Stromal cell of bone marrow (primary cell): ENCODE measurements around the gene COPE.
"Not testable (repeated sequence)": the region's sequence is repeated elsewhere in the genome, so short reads cannot be mapped to it uniquely, and the experiment has no call there.

Experiments
- DNase-seq: peaks from one replicate; pipeline ENCODE4 v3.0.0-alpha.2; 2012; ENCODE audit warnings: low read depth

COPE gene

DNA sequence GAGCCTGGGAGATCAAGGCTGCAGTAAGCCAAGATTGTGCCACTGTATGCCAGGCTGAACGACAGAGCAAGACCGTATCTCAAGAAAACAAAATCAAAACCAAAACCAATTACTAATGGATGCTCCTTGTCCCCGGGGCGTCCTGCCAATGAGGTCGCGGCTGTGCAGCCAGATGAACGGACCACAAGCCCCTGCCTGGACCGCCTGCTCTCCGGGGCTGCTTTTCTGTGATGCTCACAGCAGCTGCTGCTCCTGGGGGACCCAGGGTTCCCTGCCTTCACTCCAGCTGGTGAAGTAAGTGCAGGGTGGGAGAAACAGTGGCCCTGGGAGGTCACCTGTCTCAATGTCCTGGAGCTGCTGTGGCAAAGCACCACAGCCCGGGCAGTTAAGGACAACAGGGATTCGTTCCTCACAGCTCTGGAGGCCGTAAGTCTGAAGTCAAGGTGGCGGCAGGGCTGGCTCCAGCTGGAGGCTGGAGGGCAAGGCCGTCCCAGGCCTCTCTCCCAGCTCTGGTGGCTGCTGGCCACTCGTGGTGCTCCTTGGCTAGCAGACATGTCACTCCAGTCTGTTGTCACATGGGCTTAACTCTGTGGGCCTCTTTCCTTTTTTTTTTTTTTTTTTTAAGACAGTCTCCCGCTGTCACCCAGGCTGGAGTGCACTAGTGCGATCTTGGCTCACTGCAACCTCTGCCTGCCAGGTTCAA is 10.1 kb downstream of the COPE start:
- DNase-seq: no peak

DNA sequence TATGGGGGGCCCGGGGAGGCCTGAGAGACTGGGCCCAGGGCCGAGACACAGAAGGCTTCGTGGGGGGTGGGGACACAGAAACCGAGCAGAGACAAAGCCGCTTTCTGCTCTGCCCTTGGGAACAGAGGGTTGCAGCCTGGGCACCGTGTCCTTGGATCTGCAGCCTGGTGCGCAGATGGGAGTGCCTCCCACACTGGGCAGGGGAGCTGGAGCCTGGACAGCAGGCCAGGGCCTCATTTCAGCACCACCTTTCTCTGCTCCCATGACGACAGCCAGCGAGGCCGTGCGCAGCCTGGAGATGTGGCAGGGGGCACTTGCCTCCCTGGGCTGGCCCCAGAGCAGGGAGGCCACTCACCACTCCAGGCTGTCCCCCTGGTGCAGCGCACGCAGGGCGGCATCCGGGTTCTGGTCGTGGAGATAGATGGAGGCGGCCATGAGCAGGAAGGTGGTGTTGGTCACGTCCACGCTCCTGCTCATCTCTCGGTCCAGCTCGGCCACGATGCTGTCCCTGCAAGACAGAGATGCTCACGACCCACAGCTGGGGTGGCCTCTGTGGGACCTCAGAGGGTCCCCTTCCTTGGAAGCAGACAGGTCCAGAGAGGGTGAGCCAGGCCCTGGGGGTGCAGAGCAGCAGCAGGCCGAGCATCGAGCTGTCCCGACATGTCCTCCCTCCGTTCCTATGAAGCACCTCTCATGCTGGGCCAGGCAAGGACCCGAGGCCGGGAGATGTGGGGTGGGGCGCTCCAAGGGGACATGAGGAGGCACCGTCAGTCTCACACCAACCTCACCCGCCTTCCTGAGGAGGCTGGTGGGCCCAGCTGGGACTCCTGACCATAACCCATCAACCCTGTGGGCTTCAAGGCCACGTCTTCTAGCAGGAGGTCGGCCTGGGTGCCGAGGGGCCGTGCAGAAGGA is 12.3 kb downstream of the COPE start:
- DNase-seq: no peak

DNA sequence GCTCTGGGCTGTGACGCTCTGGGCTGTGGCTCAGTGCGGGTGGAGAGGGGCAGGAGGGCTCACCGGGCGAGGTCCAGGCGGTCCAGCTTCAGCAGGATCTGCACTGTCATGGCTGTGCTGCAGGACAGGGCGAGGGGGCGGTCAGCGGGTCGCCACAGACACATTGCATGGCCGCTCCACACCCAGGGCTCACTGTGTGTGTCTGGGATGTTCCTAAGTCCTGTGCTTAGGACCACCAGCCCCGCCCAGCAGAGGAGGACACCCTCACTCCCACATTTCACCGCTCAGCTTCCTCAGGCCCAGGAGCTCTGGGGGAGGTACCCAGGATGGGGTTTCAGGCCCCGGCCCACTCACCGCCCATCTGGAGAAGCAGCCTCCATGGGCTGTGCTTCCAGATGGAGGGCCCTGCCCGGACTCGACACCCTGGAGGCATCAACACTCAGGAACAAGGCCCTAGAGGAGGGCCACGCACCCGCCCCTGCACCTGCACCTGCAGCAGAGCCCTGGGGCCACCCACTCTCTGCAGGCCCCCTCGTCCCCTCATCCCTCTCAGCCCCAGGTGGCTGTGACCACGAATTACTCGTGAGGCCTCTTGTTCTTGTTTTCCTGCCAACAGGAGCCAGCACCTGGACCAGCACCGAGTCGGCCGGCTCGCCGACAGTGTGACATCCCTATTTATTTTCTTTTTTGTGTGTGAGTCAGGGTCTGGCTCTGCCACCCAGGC is 13.5 kb downstream of the COPE start:
- no peak for DNase-seq

DNA sequence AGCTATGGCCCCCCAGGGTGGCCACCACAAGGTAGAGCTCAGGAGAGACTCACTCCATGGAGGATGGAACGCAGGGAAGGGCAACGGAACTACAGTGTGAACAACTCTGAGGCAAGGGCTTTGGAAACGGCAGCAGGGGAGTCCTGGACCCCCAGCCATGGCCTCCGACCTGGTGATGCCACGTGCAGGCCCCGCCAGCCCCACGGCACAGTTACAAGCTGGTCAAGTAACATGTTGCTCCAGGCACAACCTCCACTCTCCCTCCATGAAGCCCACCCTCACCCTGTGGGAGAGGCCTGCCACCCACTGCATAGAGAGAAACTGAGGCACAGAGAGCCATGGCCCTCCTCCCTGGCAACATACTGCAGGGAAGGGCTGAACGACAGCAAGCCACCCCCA is 14.1 kb downstream of the COPE start:
- no peak for DNase-seq

DNA sequence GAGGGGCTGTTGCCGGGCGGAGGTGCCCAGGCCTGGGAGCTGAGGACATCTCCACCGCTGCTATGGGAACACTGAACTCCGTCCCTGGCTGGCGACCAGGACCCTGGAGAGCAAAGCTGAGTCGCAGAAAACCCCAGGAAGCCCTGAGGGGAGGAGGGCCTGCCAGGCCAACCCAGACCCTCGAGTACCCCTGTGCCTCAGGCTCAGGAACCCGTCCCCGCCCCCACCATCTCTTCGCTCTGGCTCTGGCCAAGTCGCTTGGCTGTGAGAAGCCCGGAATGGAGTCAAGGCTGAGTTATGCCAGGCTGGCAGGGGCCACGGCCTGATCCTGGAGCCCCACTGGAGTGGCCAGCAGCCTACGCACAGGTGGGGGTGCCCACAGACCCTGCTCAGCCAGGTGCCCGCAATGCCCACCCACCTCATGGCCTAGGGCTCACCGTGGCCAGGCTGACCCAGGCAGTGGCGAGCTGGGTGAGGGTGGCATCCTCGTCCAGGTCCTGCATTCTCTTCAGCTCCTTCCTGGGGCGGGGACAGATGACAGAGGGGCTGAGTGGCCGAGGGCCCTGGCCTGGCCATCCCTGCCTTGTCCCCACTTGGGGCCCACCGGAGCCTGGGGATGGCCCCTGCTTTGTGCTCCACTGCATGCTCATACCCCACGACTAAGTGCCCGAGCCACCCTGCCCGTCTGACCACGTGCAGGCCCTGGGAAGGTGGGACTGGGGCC is 14.7 kb downstream of the COPE start:
- DNase-seq: no peak

DNA sequence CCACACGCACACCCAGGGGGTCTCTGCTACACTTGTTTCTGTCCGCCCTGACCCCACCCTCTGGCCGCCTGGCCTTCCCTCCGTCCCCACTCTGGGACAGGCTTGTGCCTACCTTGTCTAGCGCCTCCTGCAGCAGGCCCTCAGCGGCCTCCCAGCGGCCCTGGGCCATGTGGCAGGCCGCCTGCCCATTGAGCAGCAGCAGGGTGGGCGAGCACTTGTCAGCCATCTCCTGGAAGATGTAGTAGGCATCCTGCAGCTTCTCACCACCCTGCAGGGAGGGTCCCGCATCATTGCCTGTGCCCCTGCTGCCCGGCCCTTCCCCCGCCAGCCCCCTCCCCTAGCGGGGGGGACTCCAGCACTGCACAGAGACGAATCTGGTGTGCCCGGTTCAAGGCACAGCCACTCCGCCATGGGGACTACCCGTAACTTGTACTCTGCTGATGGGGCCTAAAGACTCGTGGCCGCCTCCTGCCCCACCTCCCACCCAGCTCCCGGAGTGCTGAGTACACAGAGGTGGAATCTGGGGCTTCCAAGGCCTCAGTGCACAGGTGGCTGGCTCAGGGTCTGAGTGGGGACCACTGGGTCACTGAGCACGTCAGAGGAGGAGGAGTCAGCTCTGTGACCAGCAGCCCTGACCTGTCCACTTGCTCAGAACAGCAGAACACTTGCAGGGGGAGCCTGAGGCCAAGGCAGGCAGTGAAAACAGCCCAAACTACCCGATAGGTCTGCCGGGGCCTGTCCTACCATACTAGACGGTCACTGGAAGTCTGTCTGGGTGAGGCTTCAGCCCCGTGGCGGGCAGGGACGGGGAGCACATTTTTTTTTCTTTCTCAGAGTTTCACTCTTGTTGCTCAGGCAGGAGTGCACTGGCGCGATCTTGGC is 15.8 kb downstream of the COPE start:
- DNase-seq: no peak

DNA sequence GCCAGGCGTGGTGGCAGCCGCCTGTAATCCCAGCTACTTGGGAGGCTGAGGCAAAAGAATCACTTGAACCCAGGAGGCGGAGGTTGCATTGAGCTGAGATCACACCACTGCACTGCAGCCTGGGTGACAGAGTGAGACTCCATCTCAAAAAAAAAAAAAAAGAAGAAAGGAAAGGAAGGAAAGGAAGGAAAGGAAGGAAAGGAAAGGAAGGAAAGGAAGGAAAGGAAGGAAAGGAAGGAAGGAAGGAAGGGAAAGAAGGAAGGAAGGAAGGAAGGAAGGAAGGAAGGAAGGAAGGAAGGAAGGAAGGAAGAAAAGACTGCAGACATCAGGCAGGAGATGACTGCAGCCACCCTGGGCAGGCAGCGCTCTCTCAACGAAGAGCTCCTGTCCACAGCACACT is 16.7 kb downstream of the COPE start:
- not testable (repeated sequence) for DNase-seq

DNA sequence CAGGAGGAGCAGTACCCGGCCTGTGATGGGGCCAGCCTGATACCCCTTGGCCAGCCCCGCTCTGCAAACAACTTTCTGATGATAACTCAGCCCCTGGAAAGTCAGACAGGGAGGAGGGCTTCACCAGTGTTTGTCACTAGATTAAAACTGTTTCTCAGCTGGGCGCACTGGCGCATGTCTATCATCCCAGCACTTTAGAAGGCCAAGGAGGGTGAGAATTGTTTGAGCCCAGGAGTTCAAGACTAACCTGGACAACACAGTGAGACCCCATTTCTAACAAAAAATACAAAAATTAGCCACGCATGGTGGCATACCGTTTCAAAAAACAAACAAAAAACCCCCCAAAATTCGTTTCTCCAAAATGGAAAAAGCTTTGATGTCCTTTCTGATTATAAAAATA is 17.7 kb downstream of the COPE start:
- no peak for DNase-seq

DNA sequence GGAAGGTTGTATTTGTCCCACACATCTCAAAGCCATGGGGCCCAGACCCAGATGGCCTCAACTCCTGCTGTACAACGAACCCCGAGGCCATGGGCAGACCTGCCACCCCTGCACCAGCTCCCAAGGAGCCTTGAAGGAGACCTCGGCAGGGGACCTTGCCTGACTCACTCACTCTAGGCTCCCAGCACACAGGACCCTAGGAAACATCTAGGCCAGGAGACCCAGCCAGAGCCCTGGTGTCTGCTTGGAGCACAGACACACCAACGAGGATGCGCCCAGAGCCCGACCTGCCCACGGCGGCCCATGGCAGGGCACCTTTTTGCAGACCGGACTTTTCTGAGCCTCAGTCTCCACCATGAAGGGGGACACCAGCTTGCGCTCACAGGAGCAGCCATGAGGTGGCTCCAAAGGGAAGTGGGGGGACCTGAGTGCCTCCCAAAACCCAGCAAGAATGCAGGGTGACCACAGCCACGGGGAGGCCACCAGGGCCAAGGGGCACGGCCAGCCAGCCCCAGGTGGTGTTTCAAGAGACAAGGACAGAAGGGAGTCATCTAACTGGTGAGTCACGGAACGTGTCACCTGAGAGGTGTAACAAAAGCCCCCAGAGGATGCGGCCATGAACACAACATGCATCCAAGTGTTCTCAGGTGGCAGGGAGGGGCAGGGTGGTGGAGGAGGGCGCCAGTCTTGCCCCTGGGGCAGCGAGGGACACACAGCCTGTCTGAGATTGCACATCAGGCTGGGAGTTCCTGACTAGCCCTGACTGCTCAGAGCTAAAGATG is 18.3 kb downstream of the COPE start:
- no peak for DNase-seq

DNA sequence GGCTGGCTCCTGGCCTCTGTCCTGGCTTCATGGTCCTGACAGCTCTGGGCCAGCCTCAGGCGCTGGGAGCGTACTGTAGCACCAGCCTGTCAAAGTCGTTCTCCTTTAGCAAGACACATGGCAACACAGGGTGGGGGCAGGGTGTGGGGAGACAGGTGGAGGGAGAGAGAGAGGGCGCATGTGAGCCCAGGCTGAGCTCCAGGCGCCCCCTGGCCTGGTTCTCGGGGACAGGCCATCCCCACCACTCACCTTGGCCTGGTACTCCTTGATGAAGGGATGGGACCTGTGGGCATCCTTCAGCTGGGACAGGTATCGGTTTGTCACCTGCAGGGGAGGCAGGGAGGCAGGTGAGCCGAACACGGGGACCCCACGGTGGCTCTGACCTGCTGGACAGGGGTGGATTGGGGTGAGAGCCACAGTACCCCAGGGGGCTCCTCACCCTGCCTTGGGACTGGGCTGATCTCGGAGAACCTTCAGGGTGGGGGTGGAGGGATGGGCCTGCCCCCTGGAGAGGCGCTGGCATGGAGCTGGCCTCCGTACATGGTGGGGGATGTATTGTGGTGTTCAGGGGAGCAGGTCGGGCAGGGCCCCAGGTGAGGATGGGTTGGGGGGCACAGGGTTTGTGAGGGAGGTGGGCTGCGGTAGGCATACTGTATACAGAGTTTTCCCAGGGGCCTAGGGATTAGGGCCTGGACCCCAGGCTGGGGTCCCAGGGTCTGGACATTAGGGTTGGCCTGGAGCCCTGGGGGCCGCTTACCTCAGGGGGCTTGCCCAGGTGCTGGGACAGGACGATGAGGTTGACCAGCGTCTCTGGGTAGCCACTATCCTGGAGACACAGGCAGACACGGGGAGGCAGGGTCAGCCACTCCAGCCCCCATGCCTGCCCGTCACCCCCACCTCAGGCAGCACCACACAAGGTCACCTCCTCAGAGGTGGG is 19.3 kb downstream of the COPE start:
- no peak for DNase-seq

DNA sequence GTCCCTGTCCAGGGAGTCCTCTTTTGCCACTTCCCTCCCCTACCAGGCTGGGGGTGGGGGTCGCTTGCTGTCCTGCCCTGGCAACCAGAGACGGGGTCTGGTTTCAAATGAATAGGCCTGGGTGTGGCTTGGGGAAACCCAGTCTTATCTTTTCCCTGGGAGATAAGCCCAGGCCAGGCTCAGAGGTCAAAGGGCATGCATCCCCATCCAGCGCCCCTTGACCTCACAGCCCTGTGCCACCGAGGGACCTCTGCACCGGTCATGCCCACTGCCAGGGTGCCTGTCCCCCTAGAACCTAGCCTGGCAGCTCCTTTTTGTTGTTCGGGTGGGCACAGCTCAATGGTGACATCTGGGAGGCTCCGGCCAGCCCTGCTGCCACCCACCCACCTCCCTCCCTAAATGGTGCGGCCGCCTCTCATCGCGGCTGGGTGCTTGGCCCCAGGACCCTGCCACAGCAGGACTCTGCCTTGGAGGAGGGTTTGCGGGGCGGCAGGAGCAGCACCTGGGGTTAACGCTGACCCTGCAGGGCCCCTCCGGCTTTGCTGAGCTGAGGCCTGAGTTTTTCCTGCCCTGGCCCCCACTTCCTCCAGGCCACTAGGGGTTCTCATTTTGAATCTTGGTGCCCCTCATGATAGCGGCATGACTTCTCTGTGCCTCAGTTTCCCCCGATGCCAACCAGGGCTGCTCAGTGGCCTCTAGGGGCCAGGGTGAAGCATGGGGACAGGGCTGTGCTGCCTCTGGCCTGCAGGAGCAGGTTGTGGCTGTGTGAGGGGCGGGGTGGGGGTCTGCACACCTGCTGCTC is 20.4 kb downstream of the COPE start:
- DNase-seq: no peak

DNA sequence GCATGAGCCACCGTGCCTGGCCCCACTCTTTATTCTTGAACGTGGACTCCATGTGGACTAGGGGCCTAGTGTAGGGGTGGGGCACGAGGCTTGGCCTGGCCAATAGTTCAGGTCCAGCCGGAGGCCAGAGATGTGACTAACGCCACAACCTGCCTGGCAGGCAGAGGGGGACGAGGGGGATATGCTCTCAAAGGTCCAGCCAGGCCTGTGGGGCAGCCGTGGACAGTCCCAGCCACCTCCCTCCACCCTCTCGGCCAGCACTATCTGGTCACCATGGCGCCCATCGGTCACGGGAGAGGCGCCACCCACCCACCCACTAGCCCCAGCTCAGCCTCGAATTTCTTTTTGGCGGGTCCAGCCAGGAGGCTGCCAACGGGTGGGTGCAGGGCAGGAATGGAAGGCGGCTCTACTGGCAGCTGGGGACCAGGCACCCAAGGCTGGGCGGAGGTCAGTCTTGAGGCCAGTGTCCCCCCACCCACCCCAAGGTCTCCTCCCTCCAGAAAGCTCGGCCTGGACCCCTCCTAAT is 21.0 kb downstream of the COPE start:
- no peak for DNase-seq

DNA sequence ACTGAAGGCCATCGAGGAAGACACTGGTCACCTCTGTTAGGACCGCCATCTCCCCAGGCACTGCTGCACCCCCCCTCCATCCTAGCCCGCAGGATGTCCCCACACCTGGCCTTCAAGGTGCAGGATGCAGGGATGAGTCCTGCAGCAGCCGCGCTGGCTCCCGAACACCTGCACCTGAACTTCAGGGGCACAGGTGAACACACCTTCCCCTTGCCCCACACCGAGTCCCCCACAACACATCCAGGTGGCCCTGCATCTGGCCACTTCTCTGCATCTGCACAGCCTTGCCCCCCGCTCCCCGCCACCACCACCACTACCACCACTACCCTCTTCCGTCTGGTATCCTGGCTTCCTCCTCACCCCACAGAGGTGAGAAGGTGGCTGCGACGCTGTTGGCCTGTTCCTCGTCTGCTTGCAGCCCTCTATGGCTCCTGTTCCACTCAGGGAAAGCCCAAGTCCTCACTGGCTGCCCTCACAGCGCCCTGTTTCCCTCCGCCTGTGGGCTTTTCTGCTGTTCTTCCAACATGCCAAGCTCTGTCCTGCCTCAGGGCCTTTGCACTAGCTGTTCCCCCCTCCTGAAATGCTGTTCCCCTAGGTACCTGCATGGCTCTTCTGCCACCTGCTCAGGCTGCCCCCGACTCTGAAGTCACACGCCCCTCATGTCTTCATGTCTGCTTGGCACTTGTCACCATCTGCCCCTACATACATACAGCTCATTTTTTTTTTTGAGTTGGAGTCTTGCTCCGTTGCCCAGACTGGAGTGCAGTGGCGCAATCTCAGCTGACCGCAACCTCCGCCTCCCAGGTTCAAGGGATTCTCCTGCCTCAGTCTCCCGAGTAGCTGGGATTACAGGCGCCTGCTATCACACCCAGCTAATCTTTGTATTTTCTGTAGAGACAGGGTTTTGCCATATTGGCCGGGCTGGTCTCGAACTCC is 21.8 kb downstream of the COPE start:
- no peak for DNase-seq

DNA sequence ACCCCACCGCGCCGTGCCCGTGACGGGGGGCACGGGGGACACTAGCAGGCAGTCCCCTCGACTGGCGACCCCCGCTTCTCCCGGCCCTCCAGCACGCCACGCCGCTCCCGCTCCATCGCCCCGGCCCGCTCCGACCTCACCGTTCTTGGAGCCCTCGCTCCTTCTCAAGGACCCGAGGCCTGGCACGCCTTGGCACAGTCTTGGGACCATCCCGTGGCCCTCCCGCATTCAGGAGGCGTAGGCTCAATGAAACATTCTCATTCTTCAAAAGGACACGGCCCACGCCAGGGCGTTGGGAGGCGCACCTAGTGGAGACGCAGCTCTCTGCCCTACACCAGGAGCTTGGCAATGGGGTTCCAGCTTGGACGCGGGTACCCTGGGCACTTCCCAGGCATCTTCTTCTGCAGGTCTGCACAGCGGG is 22.8 kb downstream of the COPE start:
- no peak for DNase-seq

DNA sequence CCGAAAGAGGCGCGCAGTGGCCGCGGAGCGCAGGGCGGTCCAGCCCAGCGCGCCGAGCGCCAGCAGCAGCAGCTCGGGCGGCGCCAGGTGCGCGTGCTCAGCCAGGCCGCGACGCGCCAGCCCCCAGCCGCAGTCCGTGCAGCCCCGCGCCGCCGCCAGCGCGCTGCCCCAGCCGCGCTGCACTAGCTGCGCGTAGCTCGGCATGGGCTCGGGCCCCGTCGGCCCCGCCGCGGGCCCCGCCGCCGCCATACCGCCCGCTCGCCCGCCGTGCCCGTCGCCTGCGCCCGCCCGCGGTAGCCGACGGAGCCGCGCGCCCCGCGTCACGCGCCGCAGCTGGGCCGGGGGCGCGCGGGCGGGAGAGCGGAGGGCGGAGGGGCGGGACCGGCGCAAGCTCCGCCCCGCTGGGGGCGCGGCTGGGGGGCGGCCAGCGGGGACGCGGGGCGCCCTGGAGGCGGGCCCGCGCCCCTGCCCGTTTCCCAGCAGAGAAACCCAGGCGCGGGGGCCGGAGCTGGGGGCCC is 23.3 kb downstream of the COPE start, which contains the start of gene CERS1:
Gene CERS1, minus strand, starts transcription at position 335 of the 518 bp plus-strand sequence. Its CDS starts 86 bp downstream, at position 249.
- DNase-seq: no peak

DNA sequence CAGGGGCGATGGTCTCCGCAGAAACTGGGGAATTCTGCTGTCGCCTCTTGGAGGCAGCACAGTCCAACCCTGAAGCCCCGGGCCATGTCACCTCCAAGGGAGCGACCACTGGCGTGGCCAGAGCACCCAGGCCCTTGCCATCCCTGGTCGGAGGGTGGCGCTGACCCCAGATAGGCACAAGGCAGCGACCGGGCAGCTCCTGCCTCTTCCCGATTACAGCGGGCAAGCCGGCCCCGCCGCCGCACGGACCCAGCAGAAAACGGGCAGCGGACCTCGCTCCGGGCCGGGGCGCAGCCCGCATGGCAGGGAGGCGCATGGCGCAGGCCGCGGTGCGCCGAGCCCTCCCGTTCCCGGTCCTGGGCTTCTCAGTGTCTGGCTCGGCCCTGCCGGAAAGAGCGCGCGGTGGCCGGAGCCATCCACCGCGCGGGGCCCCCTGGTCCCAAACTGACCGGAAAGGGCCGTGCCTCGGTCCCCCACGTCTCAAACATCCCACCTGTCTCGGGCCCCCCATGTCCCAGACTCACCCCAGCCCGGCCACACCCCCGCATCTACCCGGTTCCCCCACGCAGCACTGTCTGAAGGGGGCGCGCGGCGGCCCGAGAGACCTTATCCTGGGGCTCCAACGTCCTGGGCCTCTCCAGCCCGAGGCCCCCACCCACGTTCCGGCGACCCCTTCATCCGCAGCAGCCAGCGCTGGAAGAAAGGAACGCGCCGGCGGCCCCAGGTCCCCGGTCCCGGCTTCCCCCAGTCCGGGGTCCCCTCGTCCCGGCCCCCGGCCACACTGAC is 24.0 kb downstream of the COPE start:
- no peak for DNase-seq
